Neural cell (in vitro differentiated cells): ENCODE measurements around the gene TMEM184B. TPM values are rescaled to one million over a fixed set of nuclear protein-coding genes. Genes with fewer than 3 reads are reported as not detected.
"Not testable (repeated sequence)": the region's sequence is repeated elsewhere in the genome, so short reads cannot be mapped to it uniquely, and the experiment has no call there.

Source experiments
- H2AFZ ChIP-seq: fragments of 200-600, 300-800 bp; sonication (generic), shearing (Covaris generic); 2 replicates; pipeline ENCODE4 v1.6.0; 2014; ENCODE audit warnings: low read depth, mild to moderate bottlenecking, antibody characterized with exemption, low read length, moderate library complexity
- H3F3A ChIP-seq: fragments of 200-600 bp; shearing (Covaris generic); 2 replicates; pipeline ENCODE4 v1.6.1; 2016; ENCODE audit warnings: mild to moderate bottlenecking, moderate library complexity, mixed read lengths, antibody characterized with exemption, low read length; ENCODE audit not compliant: insufficient read depth, poor library complexity, severe bottlenecking
- H3K27ac ChIP-seq: fragments of 200-600, 300-800 bp; sonication (generic), shearing (Covaris generic); 2 replicates; pipeline ENCODE4 v1.5.1; 2014; ENCODE audit warnings: mild to moderate bottlenecking, low read length, moderate library complexity
- H3K27me3 ChIP-seq: fragments of 300-800, 200-600 bp; sonication (generic), shearing (Covaris generic); 2 replicates; pipeline ENCODE4 v1.6.0; 2014; ENCODE audit warnings: mild to moderate bottlenecking, low read depth, low read length, moderate library complexity; ENCODE audit not compliant: insufficient read depth
- H3K36me3 ChIP-seq: fragments of 300-800, 200-600 bp; sonication (generic), shearing (Covaris generic); 2 replicates; pipeline ENCODE4 v1.5.1; 2014; ENCODE audit warnings: mild to moderate bottlenecking, antibody characterized with exemption, low read length, moderate library complexity; ENCODE audit not compliant: insufficient read depth
- H3K4me2 ChIP-seq: fragments of 300-800, 200-600 bp; sonication (generic), shearing (Covaris generic); 2 replicates; pipeline ENCODE4 v1.6.0; 2014; ENCODE audit warnings: mild to moderate bottlenecking, low read length
- H3K4me3 ChIP-seq: fragments of 300-800, 200-600 bp; sonication (generic), shearing (Covaris generic); 2 replicates; pipeline ENCODE4 v1.5.1; 2014; ENCODE audit warnings: mild to moderate bottlenecking, low read length, moderate library complexity
- H3K79me2 ChIP-seq: fragments of 200-600 bp; shearing (Covaris generic); replicated peaks from 2 replicates; pipeline ENCODE4 v1.6.0; 2014; ENCODE audit warnings: mild to moderate bottlenecking, low read length, moderate library complexity; ENCODE audit not compliant: insufficient read depth
- H3K9ac ChIP-seq: fragments of 300-800, 200-600 bp; sonication (generic), shearing (Covaris generic); 2 replicates; pipeline ENCODE4 v1.6.1; 2016; ENCODE audit warnings: mild to moderate bottlenecking, low read length, mixed read lengths
- H3K9me2 ChIP-seq: fragments of 200-600 bp; shearing (Covaris generic); 2 replicates; pipeline ENCODE4 v1.6.1; 2016; ENCODE audit warnings: mild to moderate bottlenecking, low read length, mixed read lengths; ENCODE audit not compliant: insufficient read depth
- H3K9me3 ChIP-seq: fragments of 200-600, 300-800 bp; sonication (generic), shearing (Covaris generic); 2 replicates; pipeline ENCODE4 v1.6.1; 2016; ENCODE audit warnings: mild to moderate bottlenecking, mixed run types, low read length, moderate library complexity, mixed read lengths
- H4K20me1 ChIP-seq: fragments of 200-600 bp; shearing (Covaris generic); 2 replicates; pipeline ENCODE4 v1.6.1; 2016; ENCODE audit warnings: mild to moderate bottlenecking, mixed run types; ENCODE audit not compliant: insufficient read depth
- CTCF ChIP-seq: fragments of 450-650 bp; IDR thresholded peaks from 2 replicates; pipeline ENCODE4 v1.5.1; 2014; ENCODE audit warnings: antibody characterized with exemption, mild to moderate bottlenecking, moderate library complexity; ENCODE audit not compliant: poor library complexity, severe bottlenecking
- EP300 ChIP-seq: fragments of 450-650 bp; conservative IDR thresholded peaks from 2 replicates; pipeline ENCODE4 v1.6.1; 2014; ENCODE audit warnings: antibody characterized with exemption, mild to moderate bottlenecking, moderate library complexity; ENCODE audit not compliant: poor library complexity, severe bottlenecking
- EZH2 ChIP-seq: fragments of 200-600, 300-800 bp; shearing (Covaris generic), sonication (generic); IDR thresholded peaks from 2 replicates; pipeline ENCODE4 v1.6.1; 2014; ENCODE audit warnings: antibody characterized with exemption, low read length, borderline replicate concordance, mild to moderate bottlenecking; ENCODE audit not compliant: insufficient read depth, poor library complexity, severe bottlenecking
- MXI1 ChIP-seq: fragments of 450-650 bp; conservative IDR thresholded peaks from 2 replicates; pipeline ENCODE4 v1.6.1; 2014; ENCODE audit warnings: antibody characterized with exemption, mild to moderate bottlenecking; ENCODE audit not compliant: poor library complexity, severe bottlenecking
- POLR2AphosphoS5 ChIP-seq: IDR thresholded peaks from 2 replicates; pipeline ENCODE4 v1.6.1; 2012
- RAD21 ChIP-seq: fragments of 450-650 bp; conservative IDR thresholded peaks from 2 replicates; pipeline ENCODE4 v1.6.1; 2014; ENCODE audit warnings: antibody characterized with exemption, mild to moderate bottlenecking, moderate library complexity
- REST ChIP-seq: IDR thresholded peaks from 2 replicates; pipeline ENCODE4 v1.6.1; 2012; ENCODE audit warnings: borderline replicate concordance
- SMC3 ChIP-seq: fragments of 450-650 bp; conservative IDR thresholded peaks from 2 replicates; pipeline ENCODE4 v1.6.1; 2014; ENCODE audit warnings: antibody characterized with exemption, mild to moderate bottlenecking, moderate library complexity; ENCODE audit not compliant: poor library complexity
- TAF1 ChIP-seq: IDR thresholded peaks from 2 replicates; pipeline ENCODE4 v1.6.1; 2012; ENCODE audit warnings: low read depth
- polyA plus RNA-seq: library from polyadenylated mRNA; depleted of rRNA; stranded (reverse); fragments of >200 nt; gene quantifications from 2 replicates; pipeline ENCODE4 v1.2.3, GENCODE V29; 2014

TMEM184B gene
- polyA plus RNA-seq, 1 donor from 2014 or later, result 19.7 TPM

GRCh38 chr22:38180841-38181452, 91.9 kb downstream of the TMEM184B start:
- no peak for TF ChIP-seq POLR2AphosphoS5
- no peak for TF ChIP-seq EZH2
- no peak for TF ChIP-seq EP300
- no peak for TF ChIP-seq RAD21
- TF ChIP-seq TAF1, result no peak
- TF ChIP-seq SMC3, result no peak
- no peak for TF ChIP-seq MXI1
- TF ChIP-seq CTCF, result no peak
- TF ChIP-seq REST, result no peak
- Histone ChIP-seq H4K20me1 (no peaks in the 10 kb centered on the region), H3K79me2 (peaks cover 5% of the 10 kb centered on the region), H3K9ac (peak overlapping the region; percentile 67), H3K27me3 (no peaks in the 10 kb centered on the region), H3K9me3 (no peaks in the 10 kb centered on the region), H2AFZ (peak overlapping the region; percentile 79), H3K4me3 (peak overlapping the region; percentile 80), H3F3A (no peaks in the 10 kb centered on the region), H3K4me2 (peak overlapping the region; percentile 93), H3K27ac (peak overlapping the region; percentile 18), H3K36me3 (no peaks in the 10 kb centered on the region), H3K9me2 (no peaks in the 10 kb centered on the region)

- H3K9me3 ChIP-seq, H3K27ac ChIP-seq, H2AFZ ChIP-seq, H3K4me3 ChIP-seq, H3K9me2 ChIP-seq, H4K20me1 ChIP-seq, H3K9ac ChIP-seq, H3K79me2 ChIP-seq, H3F3A ChIP-seq, H3K36me3 ChIP-seq, H3K27me3 ChIP-seq, H3K4me2 ChIP-seq: not testable (repeated sequence)
These were observed 94.2 kb downstream of the TMEM184B start for GRCh38 chr22:38178605-38178937.
